ENCODE measurements around the gene MSMP. TPM values are rescaled to one million over a fixed set of nuclear protein-coding genes. Genes with fewer than 3 reads are reported as not detected.

The MSMP gene
- total RNA-seq, 1 donor from 2014 or later, result not detected

DNA sequence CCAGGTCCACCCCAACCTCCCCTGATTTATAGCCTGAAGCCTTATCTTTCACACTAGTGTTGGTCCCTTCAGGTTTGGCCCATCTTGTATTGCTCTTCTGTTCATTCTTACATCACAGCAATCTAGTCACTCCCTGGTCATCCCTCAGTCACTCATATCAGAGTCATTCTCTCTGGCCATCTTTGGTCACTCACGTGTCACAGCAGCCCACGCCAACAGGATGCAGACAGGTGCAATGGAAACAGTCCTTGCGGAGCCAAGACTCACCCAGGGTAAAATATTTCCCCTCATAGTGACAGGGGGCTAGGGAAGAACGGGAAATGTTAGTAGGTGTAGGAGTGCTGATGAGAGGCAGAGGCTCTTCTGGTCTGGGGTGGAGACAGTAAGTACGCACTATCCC is 610 bp downstream of the MSMP start:
- DNase-seq (ENCODE audit: low read depth), result no peak
- TF ChIP-seq, protein P1, sequence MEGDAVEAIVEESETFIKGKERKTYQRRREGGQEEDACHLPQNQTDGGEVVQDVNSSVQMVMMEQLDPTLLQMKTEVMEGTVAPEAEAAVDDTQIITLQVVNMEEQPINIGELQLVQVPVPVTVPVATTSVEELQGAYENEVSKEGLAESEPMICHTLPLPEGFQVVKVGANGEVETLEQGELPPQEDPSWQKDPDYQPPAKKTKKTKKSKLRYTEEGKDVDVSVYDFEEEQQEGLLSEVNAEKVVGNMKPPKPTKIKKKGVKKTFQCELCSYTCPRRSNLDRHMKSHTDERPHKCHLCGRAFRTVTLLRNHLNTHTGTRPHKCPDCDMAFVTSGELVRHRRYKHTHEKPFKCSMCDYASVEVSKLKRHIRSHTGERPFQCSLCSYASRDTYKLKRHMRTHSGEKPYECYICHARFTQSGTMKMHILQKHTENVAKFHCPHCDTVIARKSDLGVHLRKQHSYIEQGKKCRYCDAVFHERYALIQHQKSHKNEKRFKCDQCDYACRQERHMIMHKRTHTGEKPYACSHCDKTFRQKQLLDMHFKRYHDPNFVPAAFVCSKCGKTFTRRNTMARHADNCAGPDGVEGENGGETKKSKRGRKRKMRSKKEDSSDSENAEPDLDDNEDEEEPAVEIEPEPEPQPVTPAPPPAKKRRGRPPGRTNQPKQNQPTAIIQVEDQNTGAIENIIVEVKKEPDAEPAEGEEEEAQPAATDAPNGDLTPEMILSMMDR (IDR thresholded peaks at IDR 0.05; ENCODE audit: insufficient read depth, low read length, poor library complexity, severe bottlenecking), result no peak
- H3K27me3 ChIP-seq (ENCODE audit: control insufficient read depth, insufficient read depth, low read length), result no peaks in the 10 kb centered on the region
- H3K4me3 ChIP-seq (ENCODE audit: low read depth, low read length), result no peak overlapping the region
- H3K36me3 ChIP-seq (ENCODE audit: control insufficient read depth, insufficient read depth, low read length), result peaks cover 3% of the 10 kb centered on the region

DNA sequence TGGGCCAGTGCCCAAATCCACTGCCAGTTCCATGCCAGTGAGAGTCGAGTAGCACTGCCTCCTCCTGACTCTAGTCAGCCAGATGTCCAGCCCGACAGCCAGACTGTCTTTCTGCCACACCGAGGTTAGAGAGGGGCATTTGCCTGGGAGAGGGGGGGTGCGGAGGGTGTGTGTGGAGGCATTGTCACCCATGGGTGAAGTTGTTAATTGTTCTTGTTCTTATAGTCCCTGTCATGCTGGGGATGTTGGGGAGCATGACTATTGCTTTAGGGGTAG is 3.9 kb downstream of the MSMP start:
- TF ChIP-seq, protein P1 (IDR thresholded peaks at IDR 0.05; ENCODE audit: insufficient read depth, low read length, poor library complexity, severe bottlenecking), result no peak
- H3K4me3 ChIP-seq (ENCODE audit: low read depth, low read length), result peak overlapping the region; percentile 83
- no peaks in the 10 kb centered on the region for H3K27me3 ChIP-seq (ENCODE audit: control insufficient read depth, insufficient read depth, low read length)
- H3K36me3 ChIP-seq (ENCODE audit: control insufficient read depth, insufficient read depth, low read length), result peaks cover 3% of the 10 kb centered on the region
- no peak for DNase-seq (ENCODE audit: low read depth)

DNA sequence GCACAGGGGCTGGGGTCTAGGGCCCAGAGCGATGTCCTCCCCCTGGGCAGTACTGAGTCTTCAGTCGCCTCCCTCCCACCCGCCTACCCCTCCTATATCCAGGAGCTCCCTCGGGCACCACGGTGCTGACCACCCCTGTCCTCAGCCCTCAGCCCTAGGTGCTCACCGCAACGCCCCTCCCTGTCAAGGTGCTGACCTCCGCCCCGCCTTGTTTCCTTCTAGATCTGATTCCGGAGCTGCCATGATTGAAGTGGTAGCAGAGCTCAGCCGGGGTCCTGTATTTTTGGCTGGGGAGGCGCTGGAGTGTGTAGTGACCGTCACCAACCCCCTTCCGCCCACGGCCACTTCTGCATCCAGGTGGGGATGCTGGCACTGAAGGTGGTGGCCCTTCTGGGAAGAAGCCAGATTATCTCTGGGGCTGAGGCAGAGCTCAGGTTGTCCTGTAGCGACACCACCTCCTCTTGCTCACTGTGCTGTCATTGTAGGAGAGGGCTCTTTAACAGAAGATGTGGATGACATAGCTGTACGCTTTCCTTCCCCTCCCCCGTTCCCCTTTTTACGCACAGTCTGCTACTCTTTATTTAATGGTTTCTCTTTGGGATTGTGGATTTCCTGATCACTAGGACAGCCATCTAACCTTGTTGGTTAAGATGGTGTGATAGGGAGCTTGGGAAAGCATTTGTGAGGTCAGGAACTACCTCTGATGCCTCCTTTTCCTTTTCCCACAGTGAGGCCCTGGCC is 4.4 kb downstream of the MSMP start:
- TF ChIP-seq, protein P1 (IDR thresholded peaks at IDR 0.05; ENCODE audit: insufficient read depth, low read length, poor library complexity, severe bottlenecking), result no peak
- Histone ChIP-seq H3K36me3 (ENCODE audit: control insufficient read depth, insufficient read depth, low read length) (peaks cover 3% of the 10 kb centered on the region), H3K4me3 (ENCODE audit: low read depth, low read length) (peak overlapping the region; percentile 83), H3K27me3 (ENCODE audit: control insufficient read depth, insufficient read depth, low read length) (no peaks in the 10 kb centered on the region)
- DNase-seq (ENCODE audit: low read depth), result no peak

DNA sequence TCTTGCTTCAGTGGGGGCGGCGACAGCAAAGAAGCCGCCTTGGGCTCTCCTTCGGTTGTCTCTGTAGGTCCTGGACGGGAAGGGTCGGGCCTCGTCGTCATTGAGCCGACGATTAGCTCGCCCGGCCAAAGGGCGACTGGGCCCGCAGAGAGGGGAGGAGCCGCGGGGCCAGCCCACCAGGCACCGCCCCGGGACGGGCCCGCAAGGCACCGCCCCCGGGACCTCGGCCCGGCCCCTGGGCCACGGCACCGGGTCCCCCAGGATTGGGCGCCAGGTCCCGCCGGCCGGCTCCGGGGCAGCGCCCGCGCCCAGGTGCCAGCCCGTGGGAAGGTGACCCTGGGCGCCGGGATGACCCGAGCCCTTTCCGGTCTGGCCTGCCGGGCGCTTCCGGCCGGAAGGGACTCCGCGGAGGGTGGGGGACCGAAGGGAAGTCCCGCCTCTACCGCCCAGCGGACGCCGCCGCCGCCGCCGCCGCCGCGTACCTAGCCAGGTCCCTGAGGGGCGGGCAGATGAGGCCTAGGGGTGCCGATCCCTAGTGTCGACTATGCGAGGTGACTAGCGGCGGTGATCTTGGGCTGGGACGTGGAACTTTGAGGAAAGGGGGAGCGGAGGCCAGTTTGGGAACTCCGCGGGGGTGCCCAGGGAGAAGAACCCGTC is 5.1 kb downstream of the MSMP start, which contains the start of the genes GBA2 and RGP1:
Gene GBA2, minus strand, starts transcription at position 371 of the 657 bp plus-strand sequence. CDS start 524 bp downstream, outside the sequence.
Gene RGP1, plus strand, starts transcription at position 430 of the 657 bp plus-strand sequence. CDS start 469 bp downstream, outside the sequence.
- peak within 1 kb of the TSS; percentile 83 for H3K4me3 ChIP-seq (ENCODE audit: low read depth, low read length)
- no peak for DNase-seq (ENCODE audit: low read depth)
- TF ChIP-seq, protein P1 (IDR thresholded peaks at IDR 0.05; ENCODE audit: insufficient read depth, low read length, poor library complexity, severe bottlenecking), result no peak
- H3K36me3 ChIP-seq (ENCODE audit: control insufficient read depth, insufficient read depth, low read length), result peaks cover 3% of the 10 kb centered on the region
- H3K27me3 ChIP-seq (ENCODE audit: control insufficient read depth, insufficient read depth, low read length), result no peaks in the 10 kb centered on the region

DNA sequence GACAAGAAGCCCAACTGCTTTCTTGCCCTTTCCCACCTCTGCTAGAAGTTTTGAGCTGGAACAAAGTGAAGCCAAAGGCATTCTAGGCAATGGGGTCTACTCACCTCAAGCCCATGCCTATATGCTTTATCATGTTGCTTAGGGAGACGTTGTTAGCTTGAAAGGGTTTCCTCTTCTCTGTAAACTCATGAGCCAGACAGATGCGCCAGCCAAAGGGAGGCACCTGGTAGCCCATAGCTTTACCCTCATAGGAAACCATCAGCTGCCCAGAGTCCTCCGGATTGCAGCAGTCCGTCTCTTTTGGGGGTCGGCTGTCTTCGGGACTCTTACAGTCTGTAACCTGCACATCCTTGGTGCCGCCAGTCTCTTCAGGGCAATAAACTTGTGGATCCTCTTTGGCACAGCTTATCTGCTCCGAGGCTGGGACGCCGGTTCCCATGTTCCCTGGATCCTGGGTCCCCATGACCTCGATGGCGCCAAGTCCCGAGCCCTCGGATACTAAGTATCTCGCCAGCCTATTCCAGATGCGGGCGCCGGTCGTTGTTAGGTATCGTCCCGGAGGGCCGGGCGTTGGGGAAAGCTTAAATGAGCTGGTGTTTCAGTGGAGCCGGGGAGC is 5.7 kb downstream of the MSMP start:
- Histone ChIP-seq H3K27me3 (ENCODE audit: control insufficient read depth, insufficient read depth, low read length) (no peaks in the 10 kb centered on the region), H3K4me3 (ENCODE audit: low read depth, low read length) (peak overlapping the region; percentile 83), H3K36me3 (ENCODE audit: control insufficient read depth, insufficient read depth, low read length) (peaks cover 3% of the 10 kb centered on the region)
- TF ChIP-seq, protein P1 (IDR thresholded peaks at IDR 0.05; ENCODE audit: insufficient read depth, low read length, poor library complexity, severe bottlenecking), result no peak
- DNase-seq (ENCODE audit: low read depth), result no peak
